HEK293 (cell line): ENCODE results near the gene USF1.

Experiments
- CTCF ChIA-PET: fragments of 350-600 bp; formaldehyde crosslinking; extraction: SDS; loops from one replicate; lab custom pipeline; 2021; ENCODE audit warnings: antibody characterized with exemption; lab: Yijun Ruan, JAX
- POLR2A ChIA-PET: fragments of 300-600 bp; formaldehyde crosslinking; extraction: SDS; loops from one replicate; lab custom pipeline; 2020; ENCODE audit warnings: antibody characterized with exemption, inconsistent platforms; lab: Yijun Ruan, JAX
- H3K27ac ChIP-seq: fragments of 200-500 bp; sonication (Bioruptor generic); 2 replicates; pipeline ENCODE4 v1.5.1; 2014; ENCODE audit warnings: low read depth, low read length, control low read depth, inconsistent platforms; ENCODE audit errors: extremely low read depth
- H3K36me3 ChIP-seq, 2 experiments: fragments of 200-500 bp in 1 of 2; sonication (Bioruptor generic) in 1 of 2; 1 replicate in 1 of 2; 2 replicates in 1 of 2; pipeline ENCODE4 v1.5.1; 2014 to 2017; ENCODE audit warnings: inconsistent platforms in 2 of 2, low read length in 2 of 2; ENCODE audit not compliant: control insufficient read depth in 2 of 2, insufficient read depth in 1 of 2
- H3K4me1 ChIP-seq: fragments of 200-500 bp; sonication (Bioruptor generic); 2 replicates; pipeline ENCODE4 v1.5.1; 2014; ENCODE audit warnings: mild to moderate bottlenecking, low read length, inconsistent platforms; ENCODE audit not compliant: control insufficient read depth, insufficient read depth
- H3K4me3 ChIP-seq: 2 replicates; pipeline ENCODE4 v1.5.1; 2011; ENCODE audit warnings: low read depth, mild to moderate bottlenecking, control low read depth, low read length, moderate library complexity
- H3K9me3 ChIP-seq: fragments of 200-500 bp; sonication (Bioruptor generic); 2 replicates; pipeline ENCODE4 v1.5.1; 2014; ENCODE audit warnings: low read depth, low read length, inconsistent platforms; ENCODE audit not compliant: control insufficient read depth, insufficient read depth
- GLIS1 ChIP-seq: fragments of 450-650 bp; formaldehyde crosslinking; IDR thresholded peaks from 2 replicates; pipeline ENCODE4 v1.5.1; 2016; ENCODE audit warnings: missing biosample characterization, missing genetic modification characterization
- INSM2 ChIP-seq: fragments of 450-650 bp; formaldehyde crosslinking; IDR thresholded peaks from 2 replicates; pipeline ENCODE4 v1.5.1; 2016; ENCODE audit warnings: missing biosample characterization, missing genetic modification characterization
- KLF8 ChIP-seq: fragments of 450-650 bp; formaldehyde crosslinking; IDR thresholded peaks from 2 replicates; pipeline ENCODE4 v1.5.1; 2016; ENCODE audit warnings: missing biosample characterization, missing genetic modification characterization
- PBX3 ChIP-seq: sonication (generic); formaldehyde crosslinking; IDR thresholded peaks from 2 replicates; pipeline ENCODE4 v1.8.1; 2022; ENCODE audit warnings: mild to moderate bottlenecking, moderate library complexity, missing genetic modification reagents
- ZBTB20 ChIP-seq: fragments of 450-650 bp; formaldehyde crosslinking; IDR thresholded peaks from 2 replicates; pipeline ENCODE4 v1.5.1; 2016; ENCODE audit warnings: missing biosample characterization, missing genetic modification characterization
- ZBTB48 ChIP-seq: fragments of 450-650 bp; formaldehyde crosslinking; IDR thresholded peaks from 2 replicates; pipeline ENCODE4 v1.5.1; 2016; ENCODE audit warnings: missing biosample characterization, missing genetic modification characterization
- ZEB2 ChIP-seq: fragments of 450-650 bp; formaldehyde crosslinking; IDR thresholded peaks from 2 replicates; pipeline ENCODE4 v1.5.1; 2016; ENCODE audit warnings: missing biosample characterization, missing genetic modification characterization
- ZFP69B ChIP-seq: fragments of 450-650 bp; formaldehyde crosslinking; IDR thresholded peaks from 2 replicates; pipeline ENCODE4 v1.5.1; 2016; ENCODE audit warnings: missing biosample characterization, missing genetic modification characterization
- ZNF132 ChIP-seq: fragments of 450-650 bp; formaldehyde crosslinking; IDR thresholded peaks from 2 replicates; pipeline ENCODE4 v1.5.1; 2017; ENCODE audit warnings: missing biosample characterization, missing genetic modification characterization, borderline replicate concordance
- ZNF16 ChIP-seq: fragments of 450-650 bp; formaldehyde crosslinking; IDR thresholded peaks from 2 replicates; pipeline ENCODE4 v1.5.1; 2016; ENCODE audit warnings: low read depth, missing biosample characterization, missing genetic modification characterization
- ZNF274 ChIP-seq, 2 experiments: fragments of 200-500 bp in 1 of 2; fragments of 450-650 bp in 1 of 2; sonication (Bioruptor generic) in 1 of 2; formaldehyde crosslinking in 1 of 2; IDR thresholded peaks; 2 replicates each; pipeline versions ENCODE4 v1.5.1 to v1.6.1; 2014 to 2016; ENCODE audit warnings: borderline replicate concordance in 1 of 2, inconsistent platforms in 1 of 2, low read length in 1 of 2, missing biosample characterization in 1 of 2, missing genetic modification characterization in 1 of 2
- ZNF292 ChIP-seq: fragments of 450-650 bp; formaldehyde crosslinking; IDR thresholded peaks from 2 replicates; pipeline ENCODE4 v1.5.1; 2016; ENCODE audit warnings: low read depth, missing biosample characterization, missing genetic modification characterization, borderline replicate concordance
- ZNF324 ChIP-seq: fragments of 450-650 bp; formaldehyde crosslinking; IDR thresholded peaks from 2 replicates; pipeline ENCODE4 v1.5.1; 2016; ENCODE audit warnings: missing biosample characterization, missing genetic modification characterization
- ZNF366 ChIP-seq: fragments of 450-650 bp; formaldehyde crosslinking; conservative IDR thresholded peaks from 2 replicates; pipeline ENCODE4 v1.5.1; 2016; ENCODE audit warnings: missing biosample characterization, missing genetic modification characterization
- ZNF433 ChIP-seq: fragments of 450-650 bp; formaldehyde crosslinking; IDR thresholded peaks from 2 replicates; pipeline ENCODE4 v1.5.1; 2016; ENCODE audit warnings: missing biosample characterization, missing genetic modification characterization, low read depth
- ZNF48 ChIP-seq: fragments of 450-650 bp; formaldehyde crosslinking; IDR thresholded peaks from 2 replicates; pipeline ENCODE4 v1.5.1; 2016; ENCODE audit warnings: missing biosample characterization, missing genetic modification characterization
- ZNF548 ChIP-seq: fragments of 450-650 bp; formaldehyde crosslinking; IDR thresholded peaks from 2 replicates; pipeline ENCODE4 v1.5.1; 2016; ENCODE audit warnings: missing biosample characterization, missing genetic modification characterization
- ZNF571 ChIP-seq: fragments of 450-650 bp; formaldehyde crosslinking; IDR thresholded peaks from 2 replicates; pipeline ENCODE4 v1.5.0; 2017; ENCODE audit warnings: missing biosample characterization, missing genetic modification characterization
- ZNF621 ChIP-seq: fragments of 450-650 bp; formaldehyde crosslinking; IDR thresholded peaks from 2 replicates; pipeline ENCODE4 v1.5.1; 2017; ENCODE audit warnings: missing biosample characterization, missing genetic modification characterization
- ZNF837 ChIP-seq: fragments of 450-650 bp; formaldehyde crosslinking; IDR thresholded peaks from 2 replicates; pipeline ENCODE4 v1.5.1; 2016; ENCODE audit warnings: missing biosample characterization, missing genetic modification characterization
- TF ChIP-seq, protein P1 (sequence below): fragments of 450-650 bp; formaldehyde crosslinking; IDR thresholded peaks from 2 replicates; pipeline ENCODE4 v1.5.1; 2016; ENCODE audit warnings: missing biosample characterization, missing genetic modification characterization
- TF ChIP-seq, protein P2 (sequence below): fragments of 450-650 bp; formaldehyde crosslinking; IDR thresholded peaks from 2 replicates; pipeline ENCODE4 v1.5.0; 2017; ENCODE audit warnings: missing biosample characterization, missing genetic modification characterization, borderline replicate concordance
- TF ChIP-seq, protein P3 (sequence below): fragments of 450-650 bp; formaldehyde crosslinking; conservative IDR thresholded peaks from 2 replicates; pipeline ENCODE4 v1.5.1; 2016; ENCODE audit warnings: low read depth, missing biosample characterization, missing genetic modification characterization

USF1 gene

DNA sequence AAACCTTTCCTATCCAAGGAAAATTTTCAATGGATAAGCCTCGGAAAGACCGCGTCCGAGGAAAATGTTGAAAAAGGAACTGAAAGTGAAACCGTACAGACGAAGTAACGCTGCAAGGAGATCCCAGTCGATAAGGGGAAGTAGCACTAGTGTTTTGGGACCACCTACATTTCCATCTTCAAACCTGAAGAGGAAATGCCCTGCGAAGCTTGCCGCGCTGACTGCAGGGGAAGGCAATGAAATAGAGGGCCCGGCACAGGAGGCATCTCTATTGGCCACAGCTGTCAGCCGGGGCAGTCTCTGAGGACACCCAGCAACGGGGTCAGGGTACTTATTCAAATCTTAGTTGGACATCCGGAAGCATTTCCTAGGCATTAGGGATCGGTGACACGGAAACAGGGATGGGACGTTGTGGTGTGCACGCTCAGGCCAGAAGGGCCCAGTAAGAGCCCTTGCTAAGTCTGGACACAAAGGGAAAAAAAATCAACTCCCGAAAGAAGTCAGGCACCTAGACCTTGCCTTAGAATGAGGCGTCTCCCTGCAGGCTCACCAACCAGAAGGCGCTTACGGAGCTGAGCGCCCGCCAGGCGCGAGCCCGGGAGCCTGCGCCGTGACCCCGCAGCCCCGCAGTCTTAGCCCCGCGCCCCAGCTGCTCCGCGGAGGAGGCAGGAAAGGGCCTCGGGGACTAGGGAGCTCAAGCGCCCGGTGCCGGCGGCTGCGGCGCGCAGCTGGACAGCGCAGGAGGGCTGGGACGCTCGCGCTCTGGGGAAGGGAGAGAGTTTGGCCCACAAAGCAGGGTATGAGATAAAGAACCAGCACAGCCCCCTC, 655 bp downstream of the USF1 start (continued):
- no peak for TF ChIP-seq ZNF48 (tag by site-specific recombination)
- TF ChIP-seq, protein P1, sequence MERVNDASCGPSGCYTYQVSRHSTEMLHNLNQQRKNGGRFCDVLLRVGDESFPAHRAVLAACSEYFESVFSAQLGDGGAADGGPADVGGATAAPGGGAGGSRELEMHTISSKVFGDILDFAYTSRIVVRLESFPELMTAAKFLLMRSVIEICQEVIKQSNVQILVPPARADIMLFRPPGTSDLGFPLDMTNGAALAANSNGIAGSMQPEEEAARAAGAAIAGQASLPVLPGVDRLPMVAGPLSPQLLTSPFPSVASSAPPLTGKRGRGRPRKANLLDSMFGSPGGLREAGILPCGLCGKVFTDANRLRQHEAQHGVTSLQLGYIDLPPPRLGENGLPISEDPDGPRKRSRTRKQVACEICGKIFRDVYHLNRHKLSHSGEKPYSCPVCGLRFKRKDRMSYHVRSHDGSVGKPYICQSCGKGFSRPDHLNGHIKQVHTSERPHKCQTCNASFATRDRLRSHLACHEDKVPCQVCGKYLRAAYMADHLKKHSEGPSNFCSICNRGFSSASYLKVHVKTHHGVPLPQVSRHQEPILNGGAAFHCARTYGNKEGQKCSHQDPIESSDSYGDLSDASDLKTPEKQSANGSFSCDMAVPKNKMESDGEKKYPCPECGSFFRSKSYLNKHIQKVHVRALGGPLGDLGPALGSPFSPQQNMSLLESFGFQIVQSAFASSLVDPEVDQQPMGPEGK, result peak; percentile 60; the same call in 1 of the 2 replicates
- no peak for TF ChIP-seq ZNF433
- TF ChIP-seq, all 188 proteins: peak for 31

DNA sequence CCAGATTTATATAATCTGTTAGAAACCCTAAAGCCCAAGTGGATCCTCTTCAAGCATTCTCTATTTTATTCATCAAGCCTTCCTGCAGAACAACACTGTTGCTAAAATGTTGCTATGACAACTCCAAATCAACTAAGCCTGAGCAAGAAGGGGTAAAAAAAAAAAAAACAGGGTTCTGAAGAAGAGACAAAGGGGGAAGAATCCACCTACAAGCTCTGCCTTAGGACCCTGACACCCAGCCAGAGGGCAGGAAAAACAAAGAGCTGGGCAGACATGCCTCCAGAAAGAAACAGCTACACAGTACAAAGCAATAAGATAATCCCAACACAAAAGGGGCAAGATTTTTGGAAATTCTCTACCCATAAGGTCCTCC, 1.3 kb downstream of the USF1 start:
- Histone ChIP-seq H3K9me3 (no peaks in the 10 kb centered on the region), H3K36me3 (peaks cover 10 to 39% of the 10 kb centered on the region in 2 experiments)
- TF ChIP-seq INSM2 (tag by site-specific recombination) (no peak), PBX3 (no peak), ZNF621 (tag by site-specific recombination) (no peak), ZBTB20 (tag by site-specific recombination) (no peak), ZNF366 (tag by site-specific recombination) (no peak), ZNF16 (no peak), ZNF132 (no peak), ZNF292 (tag by site-specific recombination) (no peak), KLF8 (tag by site-specific recombination) (no peak), ZNF324 (tag by site-specific recombination) (no peak), ZNF548 (tag by site-specific recombination) (no peak), ZFP69B (no peak), ZNF274 (IDR thresholded peaks at IDR 0.05; ENCODE audit: low read length) (no peak), ZNF274 (tag by site-specific recombination; IDR thresholded peaks at IDR 0.05; ENCODE audit: borderline replicate concordance) (no peak), ZEB2 (no peak), ZNF571 (tag by site-specific recombination) (no peak), GLIS1 (tag by site-specific recombination) (no peak), ZBTB48 (tag by site-specific recombination) (no peak), ZNF837 (tag by site-specific recombination) (no peak)
- TF ChIP-seq, protein P2, sequence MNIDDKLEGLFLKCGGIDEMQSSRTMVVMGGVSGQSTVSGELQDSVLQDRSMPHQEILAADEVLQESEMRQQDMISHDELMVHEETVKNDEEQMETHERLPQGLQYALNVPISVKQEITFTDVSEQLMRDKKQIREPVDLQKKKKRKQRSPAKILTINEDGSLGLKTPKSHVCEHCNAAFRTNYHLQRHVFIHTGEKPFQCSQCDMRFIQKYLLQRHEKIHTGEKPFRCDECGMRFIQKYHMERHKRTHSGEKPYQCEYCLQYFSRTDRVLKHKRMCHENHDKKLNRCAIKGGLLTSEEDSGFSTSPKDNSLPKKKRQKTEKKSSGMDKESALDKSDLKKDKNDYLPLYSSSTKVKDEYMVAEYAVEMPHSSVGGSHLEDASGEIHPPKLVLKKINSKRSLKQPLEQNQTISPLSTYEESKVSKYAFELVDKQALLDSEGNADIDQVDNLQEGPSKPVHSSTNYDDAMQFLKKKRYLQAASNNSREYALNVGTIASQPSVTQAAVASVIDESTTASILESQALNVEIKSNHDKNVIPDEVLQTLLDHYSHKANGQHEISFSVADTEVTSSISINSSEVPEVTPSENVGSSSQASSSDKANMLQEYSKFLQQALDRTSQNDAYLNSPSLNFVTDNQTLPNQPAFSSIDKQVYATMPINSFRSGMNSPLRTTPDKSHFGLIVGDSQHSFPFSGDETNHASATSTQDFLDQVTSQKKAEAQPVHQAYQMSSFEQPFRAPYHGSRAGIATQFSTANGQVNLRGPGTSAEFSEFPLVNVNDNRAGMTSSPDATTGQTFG (tag by site-specific recombination), result no peak
- TF ChIP-seq, protein P3, sequence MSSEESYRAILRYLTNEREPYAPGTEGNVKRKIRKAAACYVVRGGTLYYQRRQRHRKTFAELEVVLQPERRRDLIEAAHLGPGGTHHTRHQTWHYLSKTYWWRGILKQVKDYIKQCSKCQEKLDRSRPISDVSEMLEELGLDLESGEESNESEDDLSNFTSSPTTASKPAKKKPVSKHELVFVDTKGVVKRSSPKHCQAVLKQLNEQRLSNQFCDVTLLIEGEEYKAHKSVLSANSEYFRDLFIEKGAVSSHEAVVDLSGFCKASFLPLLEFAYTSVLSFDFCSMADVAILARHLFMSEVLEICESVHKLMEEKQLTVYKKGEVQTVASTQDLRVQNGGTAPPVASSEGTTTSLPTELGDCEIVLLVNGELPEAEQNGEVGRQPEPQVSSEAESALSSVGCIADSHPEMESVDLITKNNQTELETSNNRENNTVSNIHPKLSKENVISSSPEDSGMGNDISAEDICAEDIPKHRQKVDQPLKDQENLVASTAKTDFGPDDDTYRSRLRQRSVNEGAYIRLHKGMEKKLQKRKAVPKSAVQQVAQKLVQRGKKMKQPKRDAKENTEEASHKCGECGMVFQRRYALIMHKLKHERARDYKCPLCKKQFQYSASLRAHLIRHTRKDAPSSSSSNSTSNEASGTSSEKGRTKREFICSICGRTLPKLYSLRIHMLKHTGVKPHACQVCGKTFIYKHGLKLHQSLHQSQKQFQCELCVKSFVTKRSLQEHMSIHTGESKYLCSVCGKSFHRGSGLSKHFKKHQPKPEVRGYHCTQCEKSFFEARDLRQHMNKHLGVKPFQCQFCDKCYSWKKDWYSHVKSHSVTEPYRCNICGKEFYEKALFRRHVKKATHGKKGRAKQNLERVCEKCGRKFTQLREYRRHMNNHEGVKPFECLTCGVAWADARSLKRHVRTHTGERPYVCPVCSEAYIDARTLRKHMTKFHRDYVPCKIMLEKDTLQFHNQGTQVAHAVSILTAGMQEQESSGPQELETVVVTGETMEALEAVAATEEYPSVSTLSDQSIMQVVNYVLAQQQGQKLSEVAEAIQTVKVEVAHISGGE (tag by site-specific recombination), result no peak
- TF ChIP-seq, all 188 proteins: peak for 0
- peak overlapping the region; percentile 14; the same call in 1 of the 2 replicates for H3K27ac ChIP-seq
- ChIA-PET CTCF (interaction anchor here (0.6 to 4.6 kb wide), 7 partner anchors 11 to 109 kb away, joined by 3 to 27 read pairs (median 3); partner anchors contain the start of genes ARHGAP30, KLHDC9 and UFC1), POLR2A (interaction anchor here (0.6 to 2.4 kb wide), 8 partner anchors 8 to 181 kb away, joined by 3 to 50 read pairs (median 8); partner anchors contain the start of genes DEDD, F11R, KLHDC9 and TOMM40L)
- H3K4me1 ChIP-seq, result 0 out of 2 replicates have a peak, but pooled peaks cover 4% of the 10 kb centered on the region
- peak overlapping the region; percentile 64 for H3K4me3 ChIP-seq
